Tibial nerve (tissue), 4 donors: ENCODE results near the gene XRN2.

Source experiments
- CTCF ChIP-seq, 5 experiments: fragments of 200-600 bp in 3 of 5; fragments of 450-650 bp in 2 of 5; sonication (generic) in 3 of 5; IDR thresholded peaks; one replicate each; pipeline ENCODE4 v1.5.1; 2016 to 2019; ENCODE audit warnings: antibody characterized with exemption in 5 of 5, mild to moderate bottlenecking in 3 of 5, moderate library complexity in 2 of 5
- EP300 ChIP-seq, 2 donors: sonication (generic); formaldehyde crosslinking; IDR thresholded peaks; one replicate each; pipeline ENCODE4 v1.6.1; 2017; ENCODE audit warnings: antibody characterized with exemption in 2 of 2, mild to moderate bottlenecking in 1 of 2
- POLR2A ChIP-seq, 2 donors: fragments of 450-650 bp; IDR thresholded peaks; one replicate each; pipeline ENCODE4 v1.6.1; 2017; ENCODE audit warnings: antibody characterized with exemption in 2 of 2, mild to moderate bottlenecking in 2 of 2, moderate library complexity in 2 of 2

GRCh38 chr20:21288587-21289370 is 14.4 kb upstream of the XRN2 start:
- TF ChIP-seq CTCF (IDR thresholded peaks at IDR 0.05), result no peak
- TF ChIP-seq POLR2A (IDR thresholded peaks at IDR 0.05), result no peak
- TF ChIP-seq EP300 (IDR thresholded peaks at IDR 0.05), result no peak
